H1 (cell line): ENCODE results near the gene TMEM63A. TPM values are rescaled to one million over a fixed set of nuclear protein-coding genes. Genes with fewer than 3 reads are reported as not detected.

Experiments used
- BACH1 ChIP-seq: IDR thresholded peaks from 2 replicates; pipeline ENCODE4 v1.6.1; 2012; ENCODE audit warnings: low read length, improper control_type of control experiment
- NANOG ChIP-seq: IDR thresholded peaks from 2 replicates; pipeline ENCODE4 v1.6.1; 2011; ENCODE audit warnings: low read length, low read depth, mild to moderate bottlenecking, inconsistent platforms; ENCODE audit not compliant: insufficient read depth, poor library complexity, severe bottlenecking
- RAD21 ChIP-seq, 2 experiments: IDR thresholded peaks in 1 of 2; conservative IDR thresholded peaks in 1 of 2; 2 replicates each; pipeline ENCODE4 v1.6.1; 2011; ENCODE audit warnings: low read depth in 2 of 2, low read length in 2 of 2, improper control_type of control experiment in 1 of 2, inconsistent platforms in 1 of 2, mild to moderate bottlenecking in 1 of 2, moderate library complexity in 1 of 2
- SIX5 ChIP-seq: IDR thresholded peaks from 2 replicates; pipeline ENCODE4 v1.6.1; 2011; ENCODE audit warnings: mild to moderate bottlenecking, low read depth, low read length
- SP2 ChIP-seq: IDR thresholded peaks from 2 replicates; pipeline ENCODE4 v1.6.1; 2012; ENCODE audit warnings: mild to moderate bottlenecking, low read length, inconsistent platforms
- TEAD4 ChIP-seq: IDR thresholded peaks from 2 replicates; pipeline ENCODE4 v1.6.1; 2012; ENCODE audit warnings: low read depth, low read length, inconsistent platforms, mixed read lengths
- ZNF274 ChIP-seq: IDR thresholded peaks from 2 replicates; pipeline ENCODE4 v1.7.0; 2012; ENCODE audit warnings: low read length, borderline replicate concordance; ENCODE audit errors: extremely low read depth
- polyA plus RNA-seq, 7 experiments: library from polyadenylated mRNA; depleted of rRNA in 3 of 7; stranded (reverse) in 5 of 7; unstranded in 2 of 7; fragments of >200 nt in 5 of 7; fragments of 200-250 nt in 2 of 7; gene quantifications; 1 replicate in 5 of 7; 2 replicates in 1 of 7; 4 replicates in 1 of 7; pipeline versions ENCODE4 v1.2.1 to v1.2.3, GENCODE V29; 2011 to 2013; ENCODE audit warnings: missing spikeins in 2 of 7, mixed read lengths in 2 of 7
- total RNA-seq: library from RNA; stranded (reverse); fragmentation: NEBNext Ultra II Directional; extraction: Animal tissue kit (Norgen Biotek cat#: 25700); gene quantifications from 2 replicates; pipeline ENCODE4 v1.2.1, GENCODE V29; 2021
- TF ChIP-seq, protein P1 (sequence below), 3 experiments: IDR thresholded peaks; 1 replicate in 2 of 3; 2 replicates in 1 of 3; pipeline versions ENCODE4 v1.5.1 to v1.6.1; 2011; ENCODE audit warnings: low read length in 3 of 3, mild to moderate bottlenecking in 3 of 3, inconsistent platforms in 2 of 3, low read depth in 1 of 3, moderate library complexity in 1 of 3; ENCODE audit not compliant: insufficient read depth in 1 of 3; ENCODE audit errors: control extremely low read depth in 1 of 3
- TF ChIP-seq, protein P2 (sequence below): IDR thresholded peaks from 2 replicates; pipeline ENCODE4 v1.6.1; 2012; ENCODE audit warnings: low read length, inconsistent platforms

TMEM63A gene
- total and polyA plus RNA-seq, 2 of the 8 experiments (the other 6 are each of a cell fraction or from before 2014, with no cell fraction given) = 26.1 to 55.4 TPM

DNA sequence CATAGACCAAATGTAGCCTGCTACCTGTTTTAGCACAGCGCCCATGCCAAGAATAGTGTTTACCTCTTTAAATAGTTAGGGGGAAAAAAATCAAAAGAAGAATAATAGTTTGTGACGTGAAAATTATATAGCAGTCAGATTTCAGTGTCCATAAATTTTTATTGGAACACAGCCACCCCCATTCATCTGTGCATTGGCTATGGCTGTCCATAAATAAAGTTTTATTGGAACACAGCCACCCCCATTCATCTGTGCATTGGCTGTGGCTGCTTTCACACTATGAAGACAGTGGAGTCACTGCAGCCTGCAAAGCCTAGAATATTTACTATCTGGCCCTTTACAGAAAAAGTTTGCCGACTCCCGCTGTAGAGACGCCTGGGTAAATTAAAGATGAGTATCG, 51.3 kb downstream of the TMEM63A start (continued):
- TF ChIP-seq, protein P1, sequence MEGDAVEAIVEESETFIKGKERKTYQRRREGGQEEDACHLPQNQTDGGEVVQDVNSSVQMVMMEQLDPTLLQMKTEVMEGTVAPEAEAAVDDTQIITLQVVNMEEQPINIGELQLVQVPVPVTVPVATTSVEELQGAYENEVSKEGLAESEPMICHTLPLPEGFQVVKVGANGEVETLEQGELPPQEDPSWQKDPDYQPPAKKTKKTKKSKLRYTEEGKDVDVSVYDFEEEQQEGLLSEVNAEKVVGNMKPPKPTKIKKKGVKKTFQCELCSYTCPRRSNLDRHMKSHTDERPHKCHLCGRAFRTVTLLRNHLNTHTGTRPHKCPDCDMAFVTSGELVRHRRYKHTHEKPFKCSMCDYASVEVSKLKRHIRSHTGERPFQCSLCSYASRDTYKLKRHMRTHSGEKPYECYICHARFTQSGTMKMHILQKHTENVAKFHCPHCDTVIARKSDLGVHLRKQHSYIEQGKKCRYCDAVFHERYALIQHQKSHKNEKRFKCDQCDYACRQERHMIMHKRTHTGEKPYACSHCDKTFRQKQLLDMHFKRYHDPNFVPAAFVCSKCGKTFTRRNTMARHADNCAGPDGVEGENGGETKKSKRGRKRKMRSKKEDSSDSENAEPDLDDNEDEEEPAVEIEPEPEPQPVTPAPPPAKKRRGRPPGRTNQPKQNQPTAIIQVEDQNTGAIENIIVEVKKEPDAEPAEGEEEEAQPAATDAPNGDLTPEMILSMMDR (IDR thresholded peaks at IDR 0.05; ENCODE audit: control extremely low read depth in 1 of 3, insufficient read depth in 1 of 3, low read depth in 1 of 3, low read length in 3 of 3) = no peak
- TF ChIP-seq TEAD4 (no peak), RAD21 (IDR thresholded peaks at IDR 0.05 in 1 of 2, conservative IDR thresholded peaks at IDR 0.05 in 1 of 2; ENCODE audit: low read depth in 2 of 2, low read length in 2 of 2) (no peak), NANOG (no peak), ZNF274 (no peak), BACH1 (no peak), SIX5 (no peak), SP2 (no peak)
- TF ChIP-seq, protein P2, sequence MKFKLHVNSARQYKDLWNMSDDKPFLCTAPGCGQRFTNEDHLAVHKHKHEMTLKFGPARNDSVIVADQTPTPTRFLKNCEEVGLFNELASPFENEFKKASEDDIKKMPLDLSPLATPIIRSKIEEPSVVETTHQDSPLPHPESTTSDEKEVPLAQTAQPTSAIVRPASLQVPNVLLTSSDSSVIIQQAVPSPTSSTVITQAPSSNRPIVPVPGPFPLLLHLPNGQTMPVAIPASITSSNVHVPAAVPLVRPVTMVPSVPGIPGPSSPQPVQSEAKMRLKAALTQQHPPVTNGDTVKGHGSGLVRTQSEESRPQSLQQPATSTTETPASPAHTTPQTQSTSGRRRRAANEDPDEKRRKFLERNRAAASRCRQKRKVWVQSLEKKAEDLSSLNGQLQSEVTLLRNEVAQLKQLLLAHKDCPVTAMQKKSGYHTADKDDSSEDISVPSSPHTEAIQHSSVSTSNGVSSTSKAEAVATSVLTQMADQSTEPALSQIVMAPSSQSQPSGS = no peak
